ENCODE results near the gene SP5. TPM values are rescaled to one million over a fixed set of nuclear protein-coding genes. Genes with fewer than 3 reads are reported as not detected.

The SP5 gene
- total and polyA plus RNA-seq, 12 donors, result 0.12 to 0.97 (median 0.37) TPM; not detected in 3

DNA sequence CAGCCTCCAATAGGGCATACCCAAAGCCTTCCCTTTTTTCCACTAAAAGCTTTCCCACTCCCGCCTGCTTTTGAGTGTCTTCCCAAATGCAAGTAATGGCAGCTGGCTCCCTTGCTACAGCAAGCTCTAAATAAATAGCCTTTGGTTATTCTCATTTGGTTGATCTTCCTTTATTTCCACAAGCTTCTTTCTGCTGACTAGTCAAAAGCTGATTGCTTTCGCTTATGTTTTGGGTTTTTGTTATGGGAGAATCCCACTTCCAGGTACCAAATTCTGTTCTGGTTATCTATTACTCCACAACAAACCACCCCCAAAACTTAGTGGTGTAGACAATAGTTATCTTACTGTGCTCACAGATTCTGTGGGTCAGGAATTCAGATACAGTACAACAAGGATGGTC lies 22.3 kb downstream of the SP5 start:
- H3K36me3 ChIP-seq, result no peaks in the 10 kb centered on the region
- TF ChIP-seq, protein P1, sequence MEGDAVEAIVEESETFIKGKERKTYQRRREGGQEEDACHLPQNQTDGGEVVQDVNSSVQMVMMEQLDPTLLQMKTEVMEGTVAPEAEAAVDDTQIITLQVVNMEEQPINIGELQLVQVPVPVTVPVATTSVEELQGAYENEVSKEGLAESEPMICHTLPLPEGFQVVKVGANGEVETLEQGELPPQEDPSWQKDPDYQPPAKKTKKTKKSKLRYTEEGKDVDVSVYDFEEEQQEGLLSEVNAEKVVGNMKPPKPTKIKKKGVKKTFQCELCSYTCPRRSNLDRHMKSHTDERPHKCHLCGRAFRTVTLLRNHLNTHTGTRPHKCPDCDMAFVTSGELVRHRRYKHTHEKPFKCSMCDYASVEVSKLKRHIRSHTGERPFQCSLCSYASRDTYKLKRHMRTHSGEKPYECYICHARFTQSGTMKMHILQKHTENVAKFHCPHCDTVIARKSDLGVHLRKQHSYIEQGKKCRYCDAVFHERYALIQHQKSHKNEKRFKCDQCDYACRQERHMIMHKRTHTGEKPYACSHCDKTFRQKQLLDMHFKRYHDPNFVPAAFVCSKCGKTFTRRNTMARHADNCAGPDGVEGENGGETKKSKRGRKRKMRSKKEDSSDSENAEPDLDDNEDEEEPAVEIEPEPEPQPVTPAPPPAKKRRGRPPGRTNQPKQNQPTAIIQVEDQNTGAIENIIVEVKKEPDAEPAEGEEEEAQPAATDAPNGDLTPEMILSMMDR (IDR thresholded peaks at IDR 0.05), result no peak
- no peaks in the 10 kb centered on the region for H3K4me1 ChIP-seq
- WGBS, 2 donors, result 97% methylated on average over 2 of the region's 2 CpGs
- peaks cover 0 to 14% (median 0%) of the 10 kb centered on the region in 7 donors for H3K27me3 ChIP-seq
- no peak for DNase-seq
- intact Hi-C loops (cut with DNase I), result no loop called here
- peaks cover 0 to 9% (median 0%) of the 10 kb centered on the region in 11 donors for H3K9me3 ChIP-seq
- no peak for ATAC-seq
- no peak overlapping the region for H3K4me3 ChIP-seq
- H3K27ac ChIP-seq, result no peak overlapping the region

- Histone ChIP-seq H3K9me3 (peaks cover 0 to 9% (median 0%) of the 10 kb centered on the region in 11 donors), H3K4me1 (no peaks in the 10 kb centered on the region), H3K36me3 (no peaks in the 10 kb centered on the region), H3K4me3 (no peak overlapping the region), H3K27me3 (peaks cover 0 to 14% (median 0%) of the 10 kb centered on the region in 7 donors), H3K27ac (no peak overlapping the region)
- TF ChIP-seq, protein P1 (IDR thresholded peaks at IDR 0.05), result no peak
- intact Hi-C loops (cut with DNase I), result no loop called here
- DNase-seq (no peak), ATAC-seq (no peak)
- 79 to 89% methylated on average over 4 of the region's 4 CpGs for WGBS, 2 donors
Observed at GRCh38 chr2:170737821-170738220, 22.7 kb downstream of the SP5 start.

GRCh38 chr2:170739048-170739447 lies 23.9 kb downstream of the SP5 start:
- Histone ChIP-seq H3K27me3 (peaks cover 0 to 21% (median 4%) of the 10 kb centered on the region in 7 donors), H3K4me1 (no peaks in the 10 kb centered on the region), H3K4me3 (no peak overlapping the region), H3K27ac (no peak overlapping the region), H3K36me3 (no peaks in the 10 kb centered on the region), H3K9me3 (peaks cover 0 to 9% (median 0%) of the 10 kb centered on the region in 11 donors)
- 76 to 83% methylated on average over 3 of the region's 3 CpGs for WGBS, 2 donors
- intact Hi-C loops (cut with DNase I), result no loop called here
- DNase-seq, result no peak
- TF ChIP-seq, protein P1 (IDR thresholded peaks at IDR 0.05), result no peak
- no peak for ATAC-seq

DNA sequence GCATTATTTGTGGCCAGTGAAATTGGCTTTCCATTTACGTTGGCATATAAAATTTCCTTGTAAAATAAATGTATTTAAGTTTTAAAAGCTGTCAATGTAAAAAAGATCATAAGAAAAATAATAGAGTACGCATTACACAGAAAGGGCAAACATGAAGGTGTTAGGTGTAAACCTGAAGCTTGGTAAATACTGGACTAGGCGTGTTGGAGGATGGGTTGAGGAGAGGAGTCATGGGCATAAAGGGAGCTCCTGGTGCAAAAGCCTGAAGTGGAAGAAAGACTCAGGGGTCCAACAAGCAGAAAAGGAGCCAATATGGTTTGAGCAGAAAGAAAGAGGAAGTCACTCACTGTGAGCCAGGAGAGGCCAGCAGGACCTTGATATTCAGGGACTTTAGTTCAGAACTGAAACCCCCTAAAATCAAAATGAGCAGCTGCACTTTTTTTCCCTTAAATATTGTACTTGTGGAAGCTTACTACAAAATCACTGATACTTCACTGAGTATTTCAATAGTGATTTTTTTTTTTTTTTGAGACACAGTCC lies 24.4 kb downstream of the SP5 start:
- TF ChIP-seq, protein P1 (IDR thresholded peaks at IDR 0.05), result no peak
- H3K4me1 ChIP-seq, result no peaks in the 10 kb centered on the region
- intact Hi-C loops (cut with DNase I), result no loop called here
- no peaks in the 10 kb centered on the region for H3K36me3 ChIP-seq
- peaks cover 0 to 21% (median 7%) of the 10 kb centered on the region in 7 donors for H3K27me3 ChIP-seq
- DNase-seq (no peak), ATAC-seq (no peak)
- peaks cover 0 to 9% (median 0%) of the 10 kb centered on the region in 11 donors for H3K9me3 ChIP-seq
- 84 to 91% methylated on average over 3 of the region's 3 CpGs for WGBS, 2 donors
- H3K27ac ChIP-seq, result no peak overlapping the region
- no peak overlapping the region for H3K4me3 ChIP-seq
